NCI-H1048 (cell line): ENCODE data around the gene SAP30BP.
"Not testable (repeated sequence)": the region's sequence is repeated elsewhere in the genome, so short reads cannot be mapped to it uniquely, and the experiment has no call there.

Source experiments
- DNase-seq: peaks from one replicate; lab custom pipeline; 2025; lab: John Stamatoyannopoulos, UW

Gene SAP30BP

DNA sequence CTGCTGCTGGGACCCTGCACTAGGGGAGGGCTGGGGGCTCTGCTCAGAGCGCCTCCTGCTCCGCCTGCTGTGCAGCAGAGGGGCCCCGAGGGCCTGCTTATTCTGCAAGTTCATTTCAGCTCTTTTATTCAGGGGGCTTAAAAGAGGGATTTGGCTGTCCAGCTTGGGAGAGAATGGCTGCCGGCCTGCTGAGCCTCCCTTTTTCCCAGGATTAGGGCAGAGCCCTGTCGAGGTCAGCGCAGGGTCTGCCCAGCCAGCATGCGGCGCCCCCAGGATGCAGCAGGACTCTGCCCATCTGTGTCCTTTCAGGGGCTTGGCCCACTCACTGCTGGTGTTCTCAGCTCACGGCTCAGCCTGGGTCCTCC is 32.8 kb upstream of the SAP30BP start:
- DNase-seq: no peak

DNA sequence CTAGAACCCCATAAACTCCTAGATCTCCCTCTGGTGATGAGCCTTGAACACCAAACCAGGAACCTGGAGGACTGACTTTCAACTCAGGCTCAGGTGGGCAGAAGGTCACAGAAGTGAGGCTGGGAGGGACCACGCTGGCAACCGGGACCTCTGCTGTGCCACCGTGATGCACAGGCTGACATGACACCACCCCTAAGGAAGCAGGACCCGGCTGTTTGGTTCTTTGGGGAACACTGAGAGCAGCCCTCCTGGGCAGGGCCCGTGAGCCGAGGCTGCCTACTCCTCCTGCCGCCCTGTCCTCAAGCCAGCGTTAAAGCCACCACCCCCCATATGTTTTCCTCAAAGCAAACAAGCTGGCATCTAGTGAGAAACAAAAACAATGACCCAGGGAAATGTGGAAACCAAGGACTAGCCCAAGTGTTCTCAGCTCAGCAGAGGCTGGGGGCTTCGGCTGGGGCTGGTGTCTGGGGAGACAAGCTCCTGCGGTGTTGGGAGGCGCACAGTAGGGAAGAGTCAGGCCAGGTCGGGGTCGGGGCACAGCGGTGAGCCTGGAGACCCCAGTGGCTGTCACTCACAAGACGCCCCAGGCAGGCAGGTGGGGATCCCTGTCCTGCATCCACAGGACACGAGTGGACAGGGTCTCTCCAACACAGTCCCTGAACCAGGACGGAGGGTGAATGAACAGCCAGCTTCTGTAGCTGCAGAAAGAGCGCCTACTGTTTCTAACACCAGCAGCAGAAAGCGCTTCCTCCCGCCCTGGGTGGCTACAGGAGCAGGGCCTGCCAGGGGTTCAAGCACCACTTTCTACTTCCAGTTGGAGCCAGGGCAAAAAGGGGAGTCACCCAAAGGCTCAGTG is 32.2 kb upstream of the SAP30BP start:
- DNase-seq: no peak

DNA sequence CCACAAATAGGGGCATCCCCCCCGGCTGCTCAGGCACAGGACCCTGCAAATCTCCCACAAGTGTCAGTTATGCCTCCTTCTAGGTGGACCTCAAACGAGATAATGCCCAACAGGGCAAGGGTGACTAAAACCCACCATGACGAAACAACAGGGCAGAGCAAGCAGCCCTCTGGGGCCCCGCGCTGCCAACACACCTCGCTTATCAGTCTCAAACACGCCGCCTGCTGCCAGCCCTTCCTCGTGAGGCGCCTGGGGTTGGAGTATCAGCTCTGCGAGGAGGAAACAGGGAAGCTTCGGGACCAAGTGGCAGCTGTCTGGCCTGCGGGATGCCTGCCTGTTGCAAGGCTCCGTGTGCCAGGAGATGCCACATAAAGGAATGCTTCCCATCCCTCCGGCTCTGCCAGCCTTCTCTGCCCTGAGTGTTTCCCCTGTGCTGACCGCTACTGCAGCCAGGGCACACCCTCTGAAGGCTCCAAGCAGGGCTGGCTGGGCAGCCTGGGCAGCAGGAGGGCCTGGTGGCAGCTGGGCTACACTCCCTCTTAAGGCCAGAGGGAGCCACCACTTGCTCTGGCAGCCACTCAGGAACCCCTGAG is 31.4 kb upstream of the SAP30BP start:
- DNase-seq: no peak

DNA sequence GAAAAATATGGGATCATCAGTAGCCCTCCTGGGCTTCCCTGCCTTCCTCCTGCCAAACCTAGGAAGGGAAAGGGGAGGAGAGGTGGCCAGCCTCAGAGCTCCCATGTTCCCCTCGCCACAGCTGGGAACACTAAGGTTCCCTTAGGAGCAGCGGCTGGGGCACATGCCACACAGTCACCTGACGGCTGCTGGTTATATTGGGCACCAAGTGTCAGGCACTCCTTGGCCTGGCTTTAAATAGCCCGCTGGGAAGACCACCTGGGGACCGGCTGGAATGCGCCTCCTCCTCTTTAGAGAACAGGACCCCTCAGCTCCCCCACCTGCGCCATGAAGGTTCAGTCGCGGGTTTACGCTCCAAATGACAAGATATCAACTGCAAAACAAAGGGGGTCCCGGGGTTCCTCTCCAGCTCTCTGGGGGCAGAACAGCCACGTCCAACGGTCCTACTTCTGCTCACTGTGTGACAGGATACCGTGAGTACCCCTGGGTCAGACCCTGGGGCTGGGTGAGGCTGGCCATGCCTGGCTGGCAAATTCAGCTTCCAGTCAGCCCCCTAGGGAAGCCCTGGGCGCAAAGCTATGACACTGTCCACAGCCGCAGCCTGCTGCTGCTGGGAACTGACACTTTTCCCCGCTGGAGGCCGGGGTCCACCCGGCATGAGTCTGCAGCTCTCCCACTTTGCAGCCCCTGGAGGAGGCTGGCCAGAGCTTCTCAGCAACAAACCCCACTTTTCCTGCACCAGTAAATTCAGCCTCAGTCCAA is 30.6 kb upstream of the SAP30BP start:
- no peak for DNase-seq

DNA sequence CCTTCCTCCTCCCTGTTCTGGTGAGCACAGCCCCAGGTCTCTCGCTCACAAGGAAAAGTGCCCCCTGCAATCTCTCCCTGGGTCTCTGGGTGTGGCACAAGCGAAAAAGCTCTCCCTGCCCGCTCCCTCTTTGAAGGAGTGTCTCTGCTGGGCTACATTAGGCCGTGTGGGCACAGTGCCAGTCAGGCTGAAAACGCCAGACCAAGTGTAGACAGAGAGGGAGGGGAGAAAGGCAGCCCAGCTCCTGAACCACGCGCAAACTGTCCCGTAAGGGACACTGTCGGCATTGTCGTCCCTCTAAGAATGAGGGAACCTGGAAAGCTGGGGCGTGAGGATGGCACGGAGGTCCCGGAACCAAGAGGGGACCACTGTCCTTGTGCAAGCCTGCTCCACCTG is 30.0 kb upstream of the SAP30BP start:
- no peak for DNase-seq

DNA sequence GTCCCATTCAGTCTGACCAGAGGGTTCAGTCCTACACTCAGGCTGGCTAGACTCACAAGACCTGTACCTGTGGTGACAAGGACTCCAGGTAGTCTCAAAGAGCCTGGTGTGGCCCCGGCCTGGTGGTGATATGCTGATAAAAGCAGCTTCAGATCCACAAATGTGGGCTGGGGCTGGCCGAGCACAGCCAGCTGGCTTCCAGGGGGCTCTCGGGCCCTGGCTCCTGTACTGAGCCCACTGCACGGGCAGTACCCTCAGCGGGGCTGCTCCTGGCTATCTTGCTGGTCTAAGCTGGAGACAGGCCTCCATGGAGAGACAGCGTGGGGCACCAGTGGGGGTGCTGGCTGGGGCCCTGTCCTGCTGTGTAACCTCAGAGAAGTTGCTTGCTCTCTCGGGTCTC is 29.6 kb upstream of the SAP30BP start:
- no peak for DNase-seq

DNA sequence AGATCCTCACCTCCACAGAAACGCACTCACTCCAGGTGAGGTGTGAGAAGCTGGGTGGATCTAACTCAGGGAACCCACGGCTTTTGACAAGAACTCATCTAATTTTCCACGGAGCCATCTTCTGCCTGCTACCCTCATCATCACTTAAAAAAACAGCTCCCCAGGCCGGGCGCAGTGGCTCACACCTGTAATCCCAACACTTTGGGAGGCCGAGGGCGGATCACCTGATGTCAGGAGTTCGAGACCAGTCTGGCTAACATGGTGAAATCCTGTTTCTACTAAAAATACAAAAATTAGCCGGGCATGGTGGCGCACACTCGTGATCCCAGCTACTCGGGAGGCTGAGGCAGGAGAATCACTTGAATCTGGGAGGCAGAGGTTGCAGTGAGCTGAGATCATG is 29.1 kb upstream of the SAP30BP start:
- not testable (repeated sequence) for DNase-seq

DNA sequence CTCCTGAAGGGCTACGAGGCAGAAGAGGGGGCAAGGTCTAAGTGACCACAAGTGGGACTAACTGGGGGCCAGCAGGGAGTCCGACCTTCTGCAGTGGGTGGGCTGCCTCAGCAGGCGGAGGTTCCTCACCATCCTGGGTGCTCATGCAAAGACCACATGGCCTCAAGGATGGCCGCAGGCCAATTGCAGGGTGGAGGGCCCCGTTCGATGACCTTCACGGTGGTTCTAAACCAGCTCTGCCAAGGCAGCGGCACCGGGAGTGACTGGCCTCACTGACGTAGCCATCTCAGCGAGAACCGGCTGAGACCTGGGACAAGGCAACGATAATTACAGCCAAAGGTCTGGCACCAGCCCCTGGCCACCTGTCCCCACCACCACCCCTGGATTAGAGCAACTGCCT is 28.2 kb upstream of the SAP30BP start:
- DNase-seq: no peak

DNA sequence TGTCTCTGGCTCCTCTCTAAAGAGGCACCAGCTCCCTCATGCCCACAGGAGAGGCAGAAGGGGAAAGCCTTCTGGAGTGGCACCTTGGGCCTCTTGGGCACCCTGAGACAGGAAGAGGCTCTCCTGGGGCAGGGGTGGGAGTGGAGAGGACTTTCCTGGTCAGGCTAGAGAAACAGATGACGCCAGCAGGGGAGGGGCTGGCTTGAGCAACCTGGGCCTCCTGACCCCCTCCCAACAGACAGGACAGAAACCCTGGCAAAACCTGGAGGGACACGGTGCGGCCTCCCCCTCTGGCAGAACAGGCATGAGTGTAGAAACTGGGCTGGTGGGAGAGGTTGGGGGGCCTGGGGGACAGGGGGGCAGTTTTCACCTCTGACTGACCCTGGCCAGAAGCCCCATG is 27.8 kb upstream of the SAP30BP start:
- no peak for DNase-seq

DNA sequence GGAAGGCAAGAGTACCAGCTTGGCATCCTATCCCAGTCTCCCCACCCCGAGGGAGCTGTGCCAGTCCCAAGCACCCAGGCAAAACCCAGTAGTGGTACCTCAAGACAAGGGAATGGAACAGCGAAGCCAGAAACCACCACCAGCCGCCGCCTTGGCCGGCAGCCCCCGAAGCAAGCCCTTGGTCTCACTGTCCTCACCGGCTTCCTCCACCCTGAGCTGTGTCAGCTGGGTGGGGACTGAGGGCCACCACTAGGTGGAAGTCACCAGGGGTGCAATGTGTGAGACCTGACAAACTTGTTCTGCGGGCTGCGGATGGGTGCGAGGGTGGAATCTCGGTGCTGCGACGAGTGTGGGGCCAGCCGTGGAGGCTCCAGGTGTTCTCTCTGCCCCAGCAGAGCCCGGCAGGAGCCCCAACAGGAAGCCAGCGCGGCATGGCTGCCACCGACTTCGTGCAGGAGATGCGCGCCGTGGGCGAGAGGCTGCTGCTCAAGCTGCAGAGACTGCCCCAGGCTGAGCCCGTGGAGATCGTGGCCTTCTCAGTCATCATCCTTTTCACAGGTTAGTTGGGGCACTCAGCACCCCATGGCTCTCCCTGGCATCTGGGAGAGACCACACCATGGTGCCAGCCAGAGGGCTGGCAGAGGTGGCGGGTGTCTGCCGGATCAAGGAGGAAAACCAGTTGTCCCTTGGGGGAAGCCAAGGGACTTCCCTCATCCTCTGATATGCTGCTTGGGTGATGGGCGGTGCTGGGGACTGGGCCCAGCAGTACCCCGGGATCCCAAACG is 27.2 kb upstream of the SAP30BP start:
- no peak for DNase-seq

DNA sequence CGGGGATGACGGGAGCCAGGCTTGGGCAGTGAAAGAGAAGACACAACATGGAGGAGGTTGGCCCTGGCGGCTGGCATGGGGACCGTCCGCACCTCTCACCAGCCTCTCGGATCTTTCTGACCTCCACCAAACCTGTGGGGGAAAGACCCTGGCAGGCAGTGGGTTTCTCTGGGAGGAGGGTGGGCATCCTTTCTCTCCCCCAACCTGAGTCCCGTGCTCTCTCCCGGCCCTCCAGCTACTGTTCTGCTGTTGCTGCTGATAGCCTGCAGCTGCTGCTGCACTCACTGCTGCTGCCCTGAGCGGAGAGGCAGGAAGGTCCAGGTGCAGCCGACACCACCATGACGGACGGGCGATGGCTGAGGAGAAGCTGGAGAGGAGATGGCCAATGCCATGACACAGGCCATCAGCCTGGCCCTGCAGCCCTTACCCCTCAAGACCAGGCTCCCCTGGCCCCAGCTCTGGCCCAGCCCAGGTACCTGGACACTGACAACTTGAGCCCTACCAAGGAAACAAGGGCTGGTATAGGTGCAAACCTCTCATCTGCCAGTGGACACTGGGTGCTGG is 26.5 kb upstream of the SAP30BP start:
- no peak for DNase-seq

DNA sequence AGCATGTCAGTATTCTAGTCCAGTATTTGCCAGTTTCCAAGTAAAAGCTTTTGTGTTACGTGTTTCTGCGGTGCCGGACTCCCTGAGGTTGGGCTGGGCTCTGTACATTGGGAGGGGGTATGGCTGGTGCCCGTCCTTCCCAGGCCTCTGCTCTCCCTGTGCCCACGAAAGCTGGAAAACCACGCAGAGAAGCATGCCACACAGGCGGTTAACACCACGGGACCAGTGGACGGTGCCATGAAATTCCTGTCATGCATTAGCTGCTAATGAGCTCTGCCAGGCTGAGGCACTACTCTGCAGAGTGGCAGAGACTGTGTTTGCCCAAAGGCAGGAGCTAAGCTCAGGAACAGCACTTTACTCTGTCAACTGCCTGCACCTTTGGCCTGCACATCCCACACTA is 25.8 kb upstream of the SAP30BP start:
- DNase-seq: no peak

DNA sequence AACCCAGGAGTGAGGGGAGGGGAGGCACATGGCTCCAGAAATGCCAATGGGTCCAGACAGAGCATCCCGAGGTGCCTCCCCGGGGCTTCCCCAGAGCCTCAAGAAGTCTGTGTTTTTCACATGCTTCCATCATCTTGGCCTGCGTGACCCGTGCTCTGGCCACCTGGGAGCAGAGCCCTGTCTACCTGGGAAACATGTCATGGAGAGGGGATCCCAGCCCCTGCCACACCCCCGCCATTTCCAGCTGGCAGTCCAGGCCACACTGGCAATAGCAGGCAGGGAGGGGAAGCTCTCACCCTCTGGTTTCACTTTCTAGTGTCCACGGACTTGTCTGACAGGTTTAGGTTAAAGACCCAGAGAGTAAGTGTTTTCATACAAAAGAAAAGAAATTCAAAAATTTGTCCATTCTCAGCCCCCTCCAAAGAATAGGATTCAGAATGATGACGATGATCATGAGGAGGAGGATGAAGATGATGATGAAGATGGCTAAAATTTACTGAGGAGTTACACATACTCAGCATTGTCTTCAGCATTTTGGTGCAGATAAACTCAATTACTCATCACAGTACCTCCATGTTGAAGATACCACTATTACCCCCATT is 24.9 kb upstream of the SAP30BP start:
- no peak for DNase-seq

DNA sequence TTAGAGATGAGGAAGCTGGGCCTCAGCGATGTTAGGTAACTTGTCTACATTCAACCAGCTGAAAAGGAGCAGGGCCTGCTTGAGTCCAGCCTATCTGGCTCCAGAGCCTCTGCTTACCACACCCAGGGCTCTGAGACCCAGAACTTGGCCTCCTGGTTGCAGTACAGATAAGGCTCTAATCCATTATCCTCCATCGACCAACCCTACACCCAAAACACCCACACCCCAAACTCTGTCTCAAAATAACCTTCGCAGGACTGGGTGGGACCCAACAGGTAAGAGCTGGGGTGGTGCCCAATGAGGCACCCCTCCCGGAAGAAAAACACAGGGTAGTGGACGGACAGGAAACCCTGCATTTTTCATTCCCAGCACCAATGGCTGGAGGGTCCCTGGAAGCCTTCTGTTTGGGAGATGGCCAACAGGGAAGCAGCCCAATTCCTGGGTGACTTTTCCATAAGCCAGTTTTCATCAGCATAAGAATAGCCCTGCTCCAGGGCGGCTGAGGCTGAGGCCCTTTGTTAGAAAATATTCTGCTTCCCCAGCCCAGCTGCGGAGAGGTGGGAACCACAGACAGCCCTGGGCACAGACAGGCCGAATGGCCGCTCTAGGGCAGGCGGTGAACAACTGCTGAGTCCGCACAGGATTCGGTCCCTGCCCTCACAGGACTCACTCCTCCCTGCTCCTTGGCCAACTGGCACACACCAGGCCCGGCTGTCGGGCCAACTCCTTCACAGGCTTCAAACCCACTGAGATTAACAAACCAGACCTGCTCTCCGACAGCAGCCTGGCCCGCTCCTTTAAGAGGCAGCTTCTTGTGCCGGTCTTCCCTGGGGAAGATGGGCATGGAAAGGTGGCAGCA is 24.1 kb upstream of the SAP30BP start:
- DNase-seq: no peak

DNA sequence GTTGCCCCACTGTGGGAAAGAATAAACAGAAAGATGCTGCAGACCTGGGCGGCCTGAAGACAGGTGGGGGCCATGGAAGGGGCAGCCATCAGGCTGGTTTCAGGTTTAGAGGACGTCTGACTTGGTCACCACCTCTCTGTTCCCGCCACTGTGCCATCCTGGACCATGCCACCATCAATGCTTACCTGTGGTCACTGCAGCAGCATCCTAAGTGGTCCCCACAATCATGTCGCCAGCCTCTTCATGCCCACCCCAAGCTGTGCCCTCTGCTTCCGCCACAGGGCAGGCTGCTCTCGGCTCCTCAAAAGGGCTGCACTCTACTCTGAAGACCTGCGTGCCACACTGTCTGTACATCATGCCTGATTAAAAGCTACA is 23.5 kb upstream of the SAP30BP start:
- no peak for DNase-seq

DNA sequence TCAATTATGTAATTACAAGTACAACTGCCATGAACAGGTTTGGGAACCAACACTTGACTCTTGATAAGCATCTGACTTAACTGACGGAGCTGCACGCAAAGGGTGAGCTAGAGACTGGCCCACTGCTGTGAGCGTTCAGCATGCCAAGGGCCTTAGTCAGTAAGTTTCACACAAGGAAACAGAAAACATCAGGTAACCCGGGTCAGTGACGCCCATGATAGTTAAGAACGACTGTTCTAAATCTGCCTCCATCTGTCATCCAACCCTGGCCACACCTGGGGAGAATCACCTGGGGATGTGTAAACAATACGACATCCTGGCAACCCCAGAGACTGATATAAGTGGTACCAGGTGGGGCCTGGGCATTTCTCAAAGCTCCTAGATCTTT is 21.6 kb upstream of the SAP30BP start:
- no peak for DNase-seq

DNA sequence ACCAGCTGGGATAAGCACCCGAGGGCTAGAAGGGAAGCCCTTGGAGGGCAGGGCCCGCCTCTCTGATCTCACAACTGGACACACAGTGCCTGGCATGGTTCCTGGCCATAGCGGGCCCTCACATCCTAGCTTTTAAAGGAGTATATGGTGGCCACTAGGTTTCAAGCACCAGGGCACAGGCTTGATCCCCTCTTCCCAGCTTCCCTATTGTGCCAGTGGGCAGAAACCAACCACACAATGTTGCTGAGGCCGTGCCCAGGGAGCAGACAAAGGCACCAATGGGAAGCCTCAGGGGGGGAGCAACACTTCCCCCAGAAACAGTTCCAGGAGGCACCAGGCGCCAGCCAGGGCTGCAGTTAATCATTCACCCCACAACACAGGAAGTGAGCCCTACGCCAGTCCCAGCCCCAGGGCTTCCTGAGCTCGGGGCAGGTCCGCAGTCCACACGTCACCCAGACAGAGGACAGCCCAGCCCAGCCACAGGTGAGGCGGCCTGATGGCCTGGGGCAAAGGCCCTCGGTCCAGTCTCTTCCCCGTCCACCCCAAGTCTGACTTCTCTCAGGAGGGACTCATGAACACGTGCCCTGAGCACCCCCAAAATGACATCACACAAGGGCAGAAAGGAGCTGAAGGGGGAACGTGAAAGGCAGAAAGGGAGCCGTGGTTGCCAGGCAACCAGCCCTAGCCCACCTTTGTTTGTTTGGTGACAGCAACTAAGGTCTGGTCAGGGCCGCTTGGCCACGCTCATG is 21.1 kb upstream of the SAP30BP start:
- DNase-seq: no peak

DNA sequence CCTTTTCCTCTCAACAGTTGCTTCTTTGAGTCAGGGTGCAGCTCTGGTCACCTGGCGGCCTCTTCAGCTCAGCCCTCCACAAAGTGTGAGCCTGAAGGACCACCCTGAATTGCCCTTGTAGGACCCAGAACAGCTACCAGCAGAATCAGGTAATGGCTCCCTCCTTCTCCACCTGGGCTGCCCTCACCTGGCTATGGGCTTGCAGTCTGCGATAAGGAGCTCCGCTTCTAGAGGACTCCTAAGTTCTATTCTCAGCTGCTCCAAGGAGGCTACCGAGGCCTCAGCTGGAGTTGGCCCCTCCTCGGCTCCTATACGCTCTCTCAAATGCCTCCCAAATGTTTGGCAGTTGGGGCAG is 20.5 kb upstream of the SAP30BP start:
- no peak for DNase-seq

DNA sequence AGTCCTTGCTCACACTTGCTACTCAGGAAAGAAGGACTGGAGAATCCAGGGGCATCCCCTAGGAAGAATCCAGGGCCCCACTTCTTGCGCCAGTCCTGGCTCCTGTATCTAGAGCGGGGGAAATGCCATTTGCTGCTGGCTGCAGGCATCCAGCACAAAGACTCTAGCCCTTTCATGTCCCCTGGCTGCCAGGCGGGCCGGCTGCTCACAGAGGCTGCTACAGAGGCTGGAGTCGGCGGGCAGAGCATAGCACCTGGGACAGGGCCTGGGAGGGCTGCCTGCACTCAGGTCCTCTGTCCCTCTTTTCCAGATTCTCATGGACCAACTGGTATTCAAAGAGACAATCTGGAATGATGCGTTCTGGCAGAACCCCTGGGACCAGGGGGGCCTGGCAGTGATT is 20.1 kb upstream of the SAP30BP start:
- no peak for DNase-seq

DNA sequence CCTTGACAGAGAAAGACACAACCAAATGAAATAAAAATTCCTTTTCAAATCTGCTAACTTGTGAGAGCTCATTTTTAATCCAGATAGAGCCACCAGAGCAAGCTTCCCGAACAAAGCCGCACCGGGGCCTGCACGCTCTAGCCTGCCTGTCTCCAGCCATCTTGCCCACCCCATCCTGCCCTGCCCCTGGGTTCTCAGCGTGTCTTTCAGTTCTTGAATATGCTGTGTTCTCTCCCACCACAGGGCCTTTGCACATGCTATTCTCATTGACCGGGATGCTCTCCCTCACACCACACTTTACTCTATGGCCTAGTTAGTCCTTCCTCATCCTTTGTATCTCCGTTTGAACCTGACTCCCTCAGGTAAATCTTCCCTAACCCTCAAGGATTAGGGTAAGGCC is 19.2 kb upstream of the SAP30BP start:
- DNase-seq: no peak
